GM12891 (cell line): ENCODE measurements around the gene SLC66A1.

ENCODE experiments used
- PAX5 ChIP-seq: IDR thresholded peaks from 2 replicates; pipeline ENCODE4 v1.6.1; 2011; ENCODE audit warnings: low read length, moderate library complexity, mild to moderate bottlenecking; ENCODE audit not compliant: insufficient read depth, severe bottlenecking
- POLR2A ChIP-seq: IDR thresholded peaks from 2 replicates; pipeline ENCODE4 v1.6.1; 2011; ENCODE audit warnings: low read depth, low read length, control low read depth
- POLR2AphosphoS5 ChIP-seq: IDR thresholded peaks from 2 replicates; pipeline ENCODE4 v1.6.1; 2011; ENCODE audit warnings: low read depth, low read length, control low read depth
- POU2F2 ChIP-seq: IDR thresholded peaks from 2 replicates; pipeline ENCODE4 v1.6.1; 2011; ENCODE audit warnings: low read depth, mild to moderate bottlenecking, control low read depth, low read length, moderate library complexity
- SPI1 ChIP-seq: IDR thresholded peaks from 2 replicates; pipeline ENCODE4 v1.6.1; 2011; ENCODE audit warnings: low read depth, low read length, control low read depth
- TAF1 ChIP-seq: IDR thresholded peaks from 2 replicates; pipeline ENCODE4 v1.6.1; 2011; ENCODE audit warnings: low read depth, low read length, control low read depth

DNA sequence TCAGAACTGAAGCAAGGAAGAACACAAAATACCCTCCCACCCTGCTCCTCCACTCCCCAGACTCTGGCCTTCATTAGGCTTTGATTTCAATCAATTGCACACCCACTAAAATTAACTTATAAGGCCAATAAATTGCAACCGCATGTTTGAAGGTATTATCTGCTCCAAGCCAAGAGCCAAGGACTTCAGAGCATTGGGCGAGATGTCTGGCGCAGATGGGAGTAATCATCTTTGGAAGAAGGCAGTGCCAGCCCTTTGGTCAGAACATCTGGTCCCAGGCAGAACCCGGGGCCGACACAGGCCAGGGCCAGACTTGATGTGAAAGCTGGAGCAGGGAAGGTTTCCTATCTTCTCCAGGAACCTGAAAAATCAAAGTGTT lies 60.0 kb downstream of the SLC66A1 start:
- TF ChIP-seq TAF1: no peak
- no peak for TF ChIP-seq POLR2A
- no peak for TF ChIP-seq POLR2AphosphoS5
- no peak for TF ChIP-seq SPI1
- no peak for TF ChIP-seq POU2F2
- TF ChIP-seq PAX5: no peak
